SU-DHL-6 (cell line): ENCODE measurements around the gene WIPF1.

Experiments
- H2AFZ ChIP-seq: fragments of 200-600 bp; sonication (generic); 2 replicates; pipeline ENCODE4 v1.6.1; 2014; ENCODE audit warnings: low read depth, mild to moderate bottlenecking, moderate library complexity, mixed read lengths, antibody characterized with exemption, low read length; ENCODE audit not compliant: severe bottlenecking
- H3F3A ChIP-seq: fragments of 200-600 bp; shearing (Covaris generic); 2 replicates; pipeline ENCODE4 v1.6.0; 2016; ENCODE audit warnings: antibody characterized with exemption, mild to moderate bottlenecking; ENCODE audit not compliant: insufficient read depth
- H3K27ac ChIP-seq: fragments of 200-600 bp; sonication (generic); 2 replicates; pipeline ENCODE4 v1.5.1; 2016; ENCODE audit warnings: low read depth, mild to moderate bottlenecking, low read length, moderate library complexity, mixed read lengths
- H3K27me3 ChIP-seq: fragments of 200-600 bp; sonication (generic), shearing (Covaris generic); 2 replicates; pipeline ENCODE4 v1.6.0; 2014; ENCODE audit warnings: mild to moderate bottlenecking, low read length
- H3K36me3 ChIP-seq: fragments of 200-600 bp; sonication (generic); 2 replicates; pipeline ENCODE4 v1.6.1; 2014; ENCODE audit warnings: mild to moderate bottlenecking, low read length, mixed read lengths
- H3K4me2 ChIP-seq: fragments of 300-600, 200-600 bp; shearing (Covaris generic), sonication (generic); 2 replicates; pipeline ENCODE4 v1.6.0; 2014; ENCODE audit warnings: low read length, low read depth, mild to moderate bottlenecking; ENCODE audit not compliant: poor library complexity, severe bottlenecking
- H3K4me3 ChIP-seq: fragments of 200-600 bp; sonication (generic); 2 replicates; pipeline ENCODE4 v1.5.1; 2014; ENCODE audit warnings: antibody characterized with exemption, low read length, mild to moderate bottlenecking, mixed read lengths; ENCODE audit not compliant: insufficient read depth, poor library complexity, severe bottlenecking
- H3K79me2 ChIP-seq: fragments of 200-600 bp; sonication (generic); 2 replicates; pipeline ENCODE4 v1.6.1; 2014; ENCODE audit warnings: mild to moderate bottlenecking, low read length, moderate library complexity; ENCODE audit not compliant: insufficient read depth
- H3K9ac ChIP-seq: fragments of 200-600 bp; sonication (generic); 2 replicates; pipeline ENCODE4 v1.7.0; 2014; ENCODE audit warnings: mild to moderate bottlenecking, low read length
- H3K9me2 ChIP-seq: fragments of 200-600 bp; sonication (generic); replicated peaks from 2 replicates; pipeline ENCODE4 v1.6.1; 2014; ENCODE audit warnings: low read length; ENCODE audit not compliant: insufficient read depth
- H3K9me3 ChIP-seq: fragments of 200-600 bp; sonication (generic); 2 replicates; pipeline ENCODE4 v1.6.1; 2014; ENCODE audit warnings: low read length, mixed read lengths; ENCODE audit not compliant: insufficient read depth
- H4K20me1 ChIP-seq: fragments of 200-600 bp; sonication (generic); 2 replicates; pipeline ENCODE4 v1.6.1; 2014; ENCODE audit warnings: low read depth, mild to moderate bottlenecking, antibody characterized with exemption, low read length, moderate library complexity, mixed read lengths
- CTCF ChIP-seq: fragments of 200-600 bp; sonication (generic); IDR thresholded peaks from one replicate; pipeline ENCODE4 v1.5.1; 2017; ENCODE audit warnings: antibody characterized with exemption, mild to moderate bottlenecking, low read length, moderate library complexity; ENCODE audit not compliant: insufficient read depth, poor library complexity, severe bottlenecking
- EZH2phosphoT487 ChIP-seq: fragments of 200-600 bp; sonication (generic), shearing (Covaris generic); conservative IDR thresholded peaks from 2 replicates; pipeline ENCODE4 v1.6.1; 2018; ENCODE audit warnings: mild to moderate bottlenecking, antibody characterized with exemption, low read length, moderate library complexity, mixed read lengths

Gene WIPF1

GRCh38 chr2:174571669-174572323 lies 25.8 kb downstream of the WIPF1 start:
- no peaks in the 10 kb centered on the region for H3K9me2 ChIP-seq
- peaks cover 14% of the 10 kb centered on the region for H3K79me2 ChIP-seq
- no peak overlapping the region for H3K4me2 ChIP-seq
- H4K20me1 ChIP-seq = 0 out of 2 replicates have a peak, but pooled peaks cover 4% of the 10 kb centered on the region
- H3K4me3 ChIP-seq = no peak overlapping the region
- no peak overlapping the region for H3K9ac ChIP-seq
- TF ChIP-seq EZH2phosphoT487 (no peak), CTCF (no peak)
- no peak overlapping the region for H3K27ac ChIP-seq
- H2AFZ ChIP-seq = no peak overlapping the region
- H3K27me3 ChIP-seq = no peaks in the 10 kb centered on the region
- peaks cover 70% of the 10 kb centered on the region for H3K36me3 ChIP-seq
- 0 out of 2 replicates have a peak, but pooled peaks cover 4% of the 10 kb centered on the region for H3F3A ChIP-seq
- H3K9me3 ChIP-seq = no peaks in the 10 kb centered on the region

- Histone ChIP-seq H3K4me3 (no peak overlapping the region), H4K20me1 (no peaks in the 10 kb centered on the region), H3K36me3 (peaks cover 72% of the 10 kb centered on the region), H3K9me3 (no peaks in the 10 kb centered on the region), H3K27me3 (no peaks in the 10 kb centered on the region), H3F3A (no peaks in the 10 kb centered on the region), H2AFZ (no peak overlapping the region), H3K9me2 (no peaks in the 10 kb centered on the region), H3K4me2 (no peak overlapping the region), H3K9ac (no peak overlapping the region), H3K79me2 (peaks cover 12% of the 10 kb centered on the region), H3K27ac (no peak overlapping the region)
- TF ChIP-seq CTCF = no peak
- TF ChIP-seq EZH2phosphoT487 = no peak
These were observed 27.2 kb downstream of the WIPF1 start for GRCh38 chr2:174570318-174570958.

- no peak overlapping the region for H3K4me2 ChIP-seq
- no peak overlapping the region for H3K4me3 ChIP-seq
- peaks cover 69% of the 10 kb centered on the region for H3K36me3 ChIP-seq
- no peak overlapping the region for H3K27ac ChIP-seq
- H2AFZ ChIP-seq = no peak overlapping the region
- H4K20me1 ChIP-seq = no peaks in the 10 kb centered on the region
- H3K9me2 ChIP-seq = no peaks in the 10 kb centered on the region
- H3K27me3 ChIP-seq = no peaks in the 10 kb centered on the region
- no peaks in the 10 kb centered on the region for H3K9me3 ChIP-seq
- TF ChIP-seq CTCF (no peak), EZH2phosphoT487 (no peak)
- no peak overlapping the region for H3K9ac ChIP-seq
- H3F3A ChIP-seq = no peaks in the 10 kb centered on the region
- H3K79me2 ChIP-seq = peaks cover 8% of the 10 kb centered on the region
These were observed 27.9 kb downstream of the WIPF1 start for GRCh38 chr2:174569678-174570077.
